Thyroid gland (tissue), 4 donors: ENCODE data around the gene SORCS2. TPM values are rescaled to one million over a fixed set of nuclear protein-coding genes. Genes with fewer than 3 reads are reported as not detected.

Source experiments
- DNase-seq, 2 donors: peaks; one replicate each; pipeline ENCODE4 v3.0.0-alpha.2; 2019
- H3K27ac ChIP-seq, 3 donors: fragments of 200-600 bp; sonication (generic); 1 replicate in 2 of 3; 2 replicates in 1 of 3; pipeline ENCODE4 v1.5.1; 2016 to 2019; ENCODE audit warnings: mild to moderate bottlenecking in 1 of 3, moderate library complexity in 1 of 3
- H3K27me3 ChIP-seq: fragments of 200-600 bp; sonication (generic); one replicate; pipeline ENCODE4 v1.5.1; 2019
- H3K36me3 ChIP-seq, 2 donors: fragments of 200-600 bp; sonication (generic); one replicate each; pipeline ENCODE4 v1.5.1; 2016 to 2019
- H3K4me1 ChIP-seq, 2 donors: fragments of 200-600 bp; sonication (generic); one replicate each; pipeline ENCODE4 v1.5.1; 2017 to 2019
- H3K4me3 ChIP-seq, 3 donors: fragments of 200-600 bp; sonication (generic); replicated peaks in 1 of 3; 1 replicate in 2 of 3; 2 replicates in 1 of 3; pipeline ENCODE4 v1.5.1; 2016; ENCODE audit warnings: mild to moderate bottlenecking in 1 of 3
- H3K9me3 ChIP-seq: fragments of 200-600 bp; sonication (generic); one replicate; pipeline ENCODE4 v1.5.1; 2017
- CTCF ChIP-seq, 6 experiments: fragments of 200-600 bp in 3 of 6; fragments of 450-650 bp in 3 of 6; sonication (generic) in 3 of 6; IDR thresholded peaks; one replicate each; pipeline ENCODE4 v1.5.1; 2016 to 2019; ENCODE audit warnings: antibody characterized with exemption in 6 of 6, mild to moderate bottlenecking in 2 of 6, inconsistent platforms in 1 of 6, moderate library complexity in 1 of 6
- POLR2A ChIP-seq, 2 donors: fragments of 450-650 bp; IDR thresholded peaks; one replicate each; pipeline ENCODE4 v1.6.1; 2017; ENCODE audit warnings: antibody characterized with exemption in 2 of 2, mild to moderate bottlenecking in 2 of 2, moderate library complexity in 1 of 2
- WGBS, 2 donors: methylation state at CpG; one replicate each; pipeline ENCODE4 v1.1.5; 2017; 5-methylcytosine and 5-hydroxymethylcytosine counted together
- intact Hi-C: fragments of 100-400 bp; cut with DNase I; formaldehyde crosslinking; loops from one replicate; pipeline ENCODE4 v1.15.1; 2023
- total RNA-seq, 4 donors: library from RNA; depleted of rRNA; stranded (reverse); fragments of >200 nt; gene quantifications; one replicate each; pipeline ENCODE4 v1.2.3, GENCODE V29; 2016

The SORCS2 gene
- total RNA-seq, 4 donors from 2014 or later: 1.7 to 13.6 (median 3.6) TPM

DNA sequence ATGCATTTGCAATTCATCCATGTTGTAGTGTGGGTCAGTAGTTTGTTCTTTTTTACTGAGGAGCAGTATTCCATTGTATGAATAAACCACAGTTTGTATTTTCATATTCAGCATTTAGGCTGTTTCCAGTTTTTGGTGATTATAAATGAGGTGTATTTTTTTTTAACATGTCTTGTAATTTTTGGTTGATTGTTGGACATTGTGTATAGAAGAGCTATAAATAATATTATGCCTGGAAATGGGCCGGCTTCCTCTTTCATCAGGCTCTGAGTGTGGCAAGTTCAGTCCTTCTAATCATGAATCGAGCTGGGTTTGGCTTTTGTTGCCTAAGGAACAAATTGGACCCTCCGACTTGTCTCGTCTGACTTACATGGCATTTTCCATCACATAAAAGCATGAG, 126.7 kb downstream of the SORCS2 start:
- no peak overlapping the region for H3K27ac ChIP-seq
- no peaks in the 10 kb centered on the region for H3K9me3 ChIP-seq
- H3K4me3 ChIP-seq: no peak overlapping the region
- no peaks in the 10 kb centered on the region for H3K27me3 ChIP-seq
- H3K4me1 ChIP-seq: no peaks in the 10 kb centered on the region
- intact Hi-C loops: no loop called here
- no peak for TF ChIP-seq POLR2A (IDR thresholded peaks at IDR 0.05)
- TF ChIP-seq CTCF (IDR thresholded peaks at IDR 0.05): no peak
- 44 to 71% methylated on average over 4 of the region's 4 CpGs for WGBS, 2 donors
- DNase-seq: no peak
- H3K36me3 ChIP-seq: no peaks in the 10 kb centered on the region

DNA sequence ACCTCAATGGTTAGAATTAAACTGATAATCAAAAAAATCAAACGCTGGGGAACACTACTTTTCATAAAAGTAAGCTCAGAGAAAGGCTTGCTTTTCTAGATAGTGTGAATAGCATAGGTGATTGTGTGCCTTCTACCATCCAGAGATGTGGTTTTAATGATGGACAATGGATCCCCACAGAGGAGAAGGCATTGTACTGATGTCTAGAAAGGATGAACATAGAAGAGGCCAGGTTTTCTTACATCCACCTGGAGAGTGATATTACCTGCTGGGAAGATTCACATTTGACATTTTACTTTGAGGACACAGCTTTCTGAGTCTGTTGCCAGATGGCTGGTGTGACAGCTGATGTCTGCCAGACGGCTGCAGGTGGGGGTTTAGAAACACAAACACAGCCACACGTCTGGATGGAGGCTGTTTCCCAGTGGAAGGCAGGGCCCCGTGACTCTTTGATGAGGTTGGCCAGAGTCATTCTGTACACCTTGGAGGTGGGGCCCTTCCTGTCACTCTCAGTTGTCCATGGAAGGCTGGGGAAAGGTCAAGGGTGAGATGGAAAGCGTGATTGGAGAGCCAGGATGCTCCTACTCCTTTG, 128.0 kb downstream of the SORCS2 start:
- TF ChIP-seq POLR2A (IDR thresholded peaks at IDR 0.05) (no peak), CTCF (IDR thresholded peaks at IDR 0.05) (no peak)
- intact Hi-C loops: no loop called here
- Histone ChIP-seq H3K4me1 (peaks cover 0 to 5% of the 10 kb centered on the region in 2 donors), H3K9me3 (no peaks in the 10 kb centered on the region), H3K36me3 (no peaks in the 10 kb centered on the region), H3K4me3 (no peak overlapping the region), H3K27me3 (no peaks in the 10 kb centered on the region), H3K27ac (no peak overlapping the region)
- WGBS, 2 donors: 66 to 68% methylated on average over 5 of the region's 5 CpGs
- DNase-seq: no peak

DNA sequence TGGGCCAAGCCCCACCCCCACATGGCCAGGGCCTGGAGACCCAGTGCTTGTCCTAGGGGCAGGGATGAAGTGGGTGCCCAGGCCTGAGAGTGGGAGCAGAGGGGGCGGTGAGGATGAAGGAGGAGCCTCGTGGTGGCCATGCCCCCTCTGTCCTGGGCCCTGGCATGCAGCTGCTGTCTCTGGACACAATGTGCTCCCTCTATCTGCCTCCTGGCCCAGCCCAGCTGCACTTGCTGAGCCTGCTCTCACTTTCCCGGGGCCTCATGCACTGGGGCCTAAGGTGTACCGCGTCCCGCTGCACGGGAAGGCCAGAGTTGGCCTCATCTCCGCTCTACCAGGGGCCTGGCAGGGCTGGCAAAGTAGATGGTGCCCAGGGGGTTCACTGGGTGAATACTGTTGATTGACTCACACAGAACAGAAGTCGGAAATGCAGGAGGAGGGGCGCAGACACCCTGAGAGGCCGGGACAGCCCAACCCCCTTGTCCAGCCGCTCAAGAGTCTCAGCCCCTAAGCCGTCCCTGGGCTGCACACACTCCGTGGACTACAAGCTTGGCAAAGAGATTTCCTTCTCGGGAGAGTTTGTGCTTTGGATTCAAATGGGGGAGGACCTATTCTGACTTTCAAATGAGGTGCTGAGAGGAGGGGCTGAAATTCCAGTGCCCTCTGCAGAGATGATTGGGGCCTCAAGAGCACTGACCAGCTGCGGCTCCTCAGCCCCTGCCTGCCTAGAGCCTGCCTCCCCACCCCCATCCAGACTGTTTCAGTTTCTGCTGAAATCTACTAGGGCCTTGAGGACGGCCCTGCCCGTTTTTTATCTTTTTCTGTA, 130.0 kb downstream of the SORCS2 start:
- H3K27ac ChIP-seq: no peak overlapping the region
- no peak overlapping the region for H3K4me3 ChIP-seq
- no peaks in the 10 kb centered on the region for H3K27me3 ChIP-seq
- WGBS, 2 donors: 51 to 60% methylated on average over 16 to 17 of the region's 18 CpGs
- H3K4me1 ChIP-seq: peaks cover 0 to 5% of the 10 kb centered on the region in 2 donors
- no peaks in the 10 kb centered on the region for H3K9me3 ChIP-seq
- no peaks in the 10 kb centered on the region for H3K36me3 ChIP-seq
- DNase-seq: peak; percentile 60 to 68
- TF ChIP-seq POLR2A (IDR thresholded peaks at IDR 0.05) (no peak), CTCF (IDR thresholded peaks at IDR 0.05) (no peak)
- intact Hi-C loops: no loop called here

DNA sequence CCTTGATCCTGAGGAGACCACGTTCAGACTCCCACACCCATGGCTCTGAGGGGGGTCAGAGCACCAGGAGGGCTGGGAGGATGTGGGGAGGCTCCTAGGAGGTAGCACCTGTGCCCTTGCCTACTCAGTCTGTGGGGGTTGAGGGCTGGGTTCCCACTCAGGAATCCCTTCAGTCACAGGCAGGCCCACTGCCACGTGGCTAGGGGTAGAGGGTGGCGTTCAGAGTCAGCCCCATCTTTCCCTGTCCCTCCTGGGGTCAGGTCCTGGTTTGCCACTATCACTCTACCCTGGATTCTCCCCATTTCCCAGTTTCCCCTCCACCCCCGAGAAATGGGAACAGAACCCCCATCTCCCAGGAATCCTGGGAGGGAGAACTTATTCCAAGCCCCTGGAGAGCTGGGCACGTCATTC, 131.1 kb downstream of the SORCS2 start:
- DNase-seq: no peak
- H3K36me3 ChIP-seq: no peaks in the 10 kb centered on the region
- TF ChIP-seq POLR2A (IDR thresholded peaks at IDR 0.05): no peak
- TF ChIP-seq CTCF (IDR thresholded peaks at IDR 0.05): no peak
- no peaks in the 10 kb centered on the region for H3K27me3 ChIP-seq
- peaks cover 0 to 5% of the 10 kb centered on the region in 2 donors for H3K4me1 ChIP-seq
- H3K27ac ChIP-seq: no peak overlapping the region
- intact Hi-C loops: no loop called here
- no peaks in the 10 kb centered on the region for H3K9me3 ChIP-seq
- 88 to 89% methylated on average over 5 of the region's 5 CpGs for WGBS, 2 donors
- H3K4me3 ChIP-seq: no peak overlapping the region
